DOHH2 (cell line): ENCODE results near the gene PACRG.

ENCODE experiments used
- H3F3A ChIP-seq: fragments of 200-600 bp; sonication (generic), shearing (Covaris generic); 2 replicates; pipeline ENCODE4 v1.6.0; 2016; ENCODE audit warnings: antibody characterized with exemption, mild to moderate bottlenecking; ENCODE audit not compliant: control insufficient read depth, insufficient read depth
- H3K27ac ChIP-seq: fragments of 200-600 bp; sonication (generic); 2 replicates; pipeline ENCODE4 v1.5.1; 2014; ENCODE audit warnings: low read depth, mild to moderate bottlenecking, low read length, moderate library complexity
- H3K27me3 ChIP-seq: fragments of 200-600 bp; sonication (generic); 2 replicates; pipeline ENCODE4 v1.6.1; 2014; ENCODE audit warnings: mild to moderate bottlenecking, low read length, mixed read lengths; ENCODE audit not compliant: control insufficient read depth
- H3K36me3 ChIP-seq: fragments of 200-600 bp; sonication (generic); 2 replicates; pipeline ENCODE4 v1.6.1; 2014; ENCODE audit warnings: mild to moderate bottlenecking, low read length, moderate library complexity, mixed read lengths; ENCODE audit not compliant: control insufficient read depth
- H3K4me1 ChIP-seq: fragments of 200-600 bp; sonication (generic); 2 replicates; pipeline ENCODE4 v1.6.1; 2014; ENCODE audit warnings: mild to moderate bottlenecking, low read length, mixed read lengths; ENCODE audit not compliant: control insufficient read depth
- H3K4me2 ChIP-seq: fragments of 200-600 bp; sonication (generic); 2 replicates; pipeline ENCODE4 v1.6.0; 2014; ENCODE audit warnings: mild to moderate bottlenecking, low read length, moderate library complexity
- H3K4me3 ChIP-seq: fragments of 200-600 bp; sonication (generic); 2 replicates; pipeline ENCODE4 v1.5.1; 2014; ENCODE audit warnings: mild to moderate bottlenecking, low read length, mixed read lengths
- H3K79me2 ChIP-seq: fragments of 200-600 bp; sonication (generic); 2 replicates; pipeline ENCODE4 v1.6.1; 2014; ENCODE audit warnings: mild to moderate bottlenecking, low read length, mixed read lengths; ENCODE audit not compliant: control insufficient read depth
- H3K9me2 ChIP-seq: fragments of 200-600 bp; sonication (generic); replicated peaks from 2 replicates; pipeline ENCODE4 v1.6.1; 2014; ENCODE audit warnings: mild to moderate bottlenecking, low read length, mixed read lengths; ENCODE audit not compliant: control insufficient read depth
- H3K9me3 ChIP-seq: fragments of 200-600 bp; sonication (generic); 2 replicates; pipeline ENCODE4 v1.6.1; 2014; ENCODE audit warnings: antibody characterized with exemption, low read length, mixed read lengths; ENCODE audit not compliant: control insufficient read depth, insufficient read depth
- H4K20me1 ChIP-seq: fragments of 200-600 bp; sonication (generic); 2 replicates; pipeline ENCODE4 v1.6.0; 2014; ENCODE audit warnings: low read depth, mild to moderate bottlenecking, antibody characterized with exemption, low read length, moderate library complexity; ENCODE audit not compliant: control insufficient read depth, insufficient read depth
- CTCF ChIP-seq: fragments of 200-600 bp; sonication (generic); IDR thresholded peaks from one replicate; pipeline ENCODE4 v1.5.1; 2014; ENCODE audit warnings: antibody characterized with exemption, mild to moderate bottlenecking, low read depth, low read length; ENCODE audit not compliant: poor library complexity, severe bottlenecking
- EZH2phosphoT487 ChIP-seq: fragments of 200-600 bp; sonication (generic); IDR thresholded peaks from 2 replicates; pipeline ENCODE4 v1.6.1; 2017; ENCODE audit warnings: borderline replicate concordance, mild to moderate bottlenecking, antibody characterized with exemption, low read length, moderate library complexity, mixed read lengths

The PACRG gene

GRCh38 chr6:163054641-163055040 lies 326.9 kb downstream of the PACRG start:
- Histone ChIP-seq H3K4me2 (no peak overlapping the region), H3K4me1 (no peaks in the 10 kb centered on the region), H3K36me3 (no peaks in the 10 kb centered on the region), H3K4me3 (no peak overlapping the region), H3K9me3 (no peaks in the 10 kb centered on the region), H3K9me2 (no peaks in the 10 kb centered on the region), H3F3A (no peaks in the 10 kb centered on the region), H3K27ac (no peak overlapping the region), H4K20me1 (no peaks in the 10 kb centered on the region), H3K27me3 (no peaks in the 10 kb centered on the region), H3K79me2 (no peaks in the 10 kb centered on the region)
- TF ChIP-seq EZH2phosphoT487: no peak
- no peak for TF ChIP-seq CTCF

GRCh38 chr6:163057260-163057659 lies 329.5 kb downstream of the PACRG start:
- Histone ChIP-seq H4K20me1 (no peaks in the 10 kb centered on the region), H3K4me3 (no peak overlapping the region), H3K9me3 (no peaks in the 10 kb centered on the region), H3K4me1 (no peaks in the 10 kb centered on the region), H3K27me3 (no peaks in the 10 kb centered on the region), H3K79me2 (no peaks in the 10 kb centered on the region), H3K36me3 (no peaks in the 10 kb centered on the region), H3F3A (no peaks in the 10 kb centered on the region), H3K9me2 (no peaks in the 10 kb centered on the region), H3K27ac (no peak overlapping the region), H3K4me2 (no peak overlapping the region)
- no peak for TF ChIP-seq CTCF
- no peak for TF ChIP-seq EZH2phosphoT487

GRCh38 chr6:163062790-163063189 lies 335.0 kb downstream of the PACRG start:
- no peaks in the 10 kb centered on the region for H3K4me1 ChIP-seq
- no peak overlapping the region for H3K4me2 ChIP-seq
- H3K36me3 ChIP-seq: no peaks in the 10 kb centered on the region
- no peak for TF ChIP-seq EZH2phosphoT487
- TF ChIP-seq CTCF: no peak
- no peak overlapping the region for H3K4me3 ChIP-seq
- no peak overlapping the region for H3K27ac ChIP-seq
- H3K79me2 ChIP-seq: no peaks in the 10 kb centered on the region
- no peaks in the 10 kb centered on the region for H3F3A ChIP-seq
- H3K9me2 ChIP-seq: no peaks in the 10 kb centered on the region
- H3K27me3 ChIP-seq: no peaks in the 10 kb centered on the region
- H3K9me3 ChIP-seq: no peaks in the 10 kb centered on the region
- H4K20me1 ChIP-seq: no peaks in the 10 kb centered on the region

- no peak overlapping the region for H3K4me3 ChIP-seq
- H3K4me1 ChIP-seq: no peaks in the 10 kb centered on the region
- H3K27ac ChIP-seq: no peak overlapping the region
- no peaks in the 10 kb centered on the region for H3F3A ChIP-seq
- H3K9me2 ChIP-seq: no peaks in the 10 kb centered on the region
- H3K27me3 ChIP-seq: no peaks in the 10 kb centered on the region
- no peaks in the 10 kb centered on the region for H3K36me3 ChIP-seq
- H3K79me2 ChIP-seq: no peaks in the 10 kb centered on the region
- H3K4me2 ChIP-seq: no peak overlapping the region
- H4K20me1 ChIP-seq: no peaks in the 10 kb centered on the region
- TF ChIP-seq EZH2phosphoT487 (no peak), CTCF (no peak)
- no peaks in the 10 kb centered on the region for H3K9me3 ChIP-seq
These were observed 335.8 kb downstream of the PACRG start for GRCh38 chr6:163063561-163063960.
